GM19372 (cell line): ENCODE measurements around the gene SLC22A31.
"Not testable (repeated sequence)": the region's sequence is repeated elsewhere in the genome, so short reads cannot be mapped to it uniquely, and the experiment has no call there.

Experiments
- ATAC-seq: cut with Tn5 transposase; IDR thresholded peaks from one replicate; pipeline ENCODE4 v1.9.1; 2021; ENCODE audit warnings: mild to moderate bottlenecking, low read depth, moderate library complexity; ENCODE audit not compliant: unreplicated experiment

The SLC22A31 gene

DNA sequence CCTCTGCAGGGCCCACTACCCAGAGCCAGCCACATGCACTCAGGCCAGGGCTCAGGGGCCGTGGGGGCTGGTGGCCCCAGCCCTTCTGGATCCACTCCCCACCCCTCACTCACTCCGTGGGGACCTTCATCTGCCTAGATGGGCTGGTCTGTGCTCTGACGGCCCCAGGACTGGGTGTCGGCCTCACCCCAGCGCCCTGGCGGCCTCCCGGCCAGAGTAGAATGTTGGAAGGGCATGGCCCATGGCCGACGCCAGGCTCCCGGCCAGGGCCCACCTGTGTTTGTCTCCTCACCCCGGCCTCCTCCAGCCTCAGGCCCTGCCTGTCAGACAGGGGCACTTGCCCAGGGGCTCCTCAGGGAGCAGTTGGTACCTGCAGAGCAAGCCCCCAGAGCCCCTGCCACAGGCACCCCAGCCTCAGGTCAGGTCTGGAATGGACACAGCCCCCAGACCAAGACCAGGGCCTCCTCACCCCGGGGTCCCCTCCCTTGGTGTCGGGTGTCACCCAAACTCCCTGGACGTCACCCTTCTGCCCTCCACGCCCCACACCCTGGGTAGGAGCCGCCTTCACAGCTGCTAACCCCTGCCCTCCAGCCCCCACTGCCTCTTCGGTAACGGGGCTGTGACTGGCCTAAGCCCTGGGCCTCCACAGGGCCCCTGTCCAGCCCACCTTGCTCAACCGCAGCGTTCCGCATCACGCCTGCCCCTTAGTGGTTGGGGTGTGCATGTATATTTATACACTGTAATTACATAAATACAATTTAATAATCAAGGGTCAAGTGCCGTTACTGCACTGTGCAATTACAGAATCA lies 31.8 kb downstream of the SLC22A31 start:
- ATAC-seq: no peak

GRCh38 chr16:89167425-89167941 lies 32.9 kb downstream of the SLC22A31 start:
- ATAC-seq: no peak

DNA sequence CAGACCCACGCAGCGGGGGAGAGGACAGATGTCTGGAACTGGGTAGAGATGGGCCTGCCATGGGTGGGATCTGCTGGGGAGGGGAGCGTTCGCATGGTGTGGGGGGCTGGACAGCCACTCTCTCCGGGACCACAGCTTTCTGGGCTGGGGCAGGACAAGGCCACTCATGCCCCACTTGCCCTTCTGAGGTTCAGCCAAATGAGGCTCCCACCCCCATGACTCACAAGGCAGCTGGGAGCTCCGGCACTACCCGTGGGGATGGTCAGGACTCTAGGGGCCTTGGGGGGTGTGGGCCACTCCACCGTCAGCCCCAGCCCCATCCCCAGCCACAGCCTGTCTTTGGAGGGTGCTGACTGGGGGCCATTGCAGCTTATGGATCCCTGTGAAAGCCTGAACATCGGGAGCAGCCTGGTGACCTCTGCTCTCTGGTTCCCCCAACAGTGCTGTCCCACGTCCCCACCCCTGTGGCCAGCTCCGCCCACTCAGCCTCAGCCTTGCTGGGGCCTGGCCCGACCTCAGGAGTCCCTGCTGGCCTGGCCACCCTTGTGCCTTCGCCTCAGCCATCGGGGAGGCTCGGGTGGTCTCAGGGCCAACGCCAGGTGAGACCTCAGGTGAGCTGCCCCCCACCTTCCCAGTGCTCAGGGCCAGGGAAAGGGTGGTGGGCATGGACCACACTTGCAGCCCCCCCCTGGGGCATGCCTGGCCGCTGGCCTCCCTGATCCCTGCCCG lies 33.5 kb downstream of the SLC22A31 start:
- no peak for ATAC-seq

DNA sequence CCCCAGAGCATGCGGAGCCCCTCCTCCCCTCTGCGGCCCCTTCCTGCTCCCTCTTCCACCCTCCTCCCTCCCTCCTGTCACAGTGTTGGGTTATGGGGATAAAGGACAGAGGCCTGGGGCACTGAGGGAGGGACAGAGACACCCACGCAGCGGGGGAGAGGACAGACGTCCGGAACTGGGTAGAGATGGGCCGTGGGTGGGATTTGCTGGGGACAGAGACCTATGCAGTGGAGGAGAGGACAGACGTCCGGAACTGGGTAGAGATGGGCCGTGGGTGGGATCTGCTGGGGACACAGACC lies 34.7 kb downstream of the SLC22A31 start:
- ATAC-seq: not testable (repeated sequence)

DNA sequence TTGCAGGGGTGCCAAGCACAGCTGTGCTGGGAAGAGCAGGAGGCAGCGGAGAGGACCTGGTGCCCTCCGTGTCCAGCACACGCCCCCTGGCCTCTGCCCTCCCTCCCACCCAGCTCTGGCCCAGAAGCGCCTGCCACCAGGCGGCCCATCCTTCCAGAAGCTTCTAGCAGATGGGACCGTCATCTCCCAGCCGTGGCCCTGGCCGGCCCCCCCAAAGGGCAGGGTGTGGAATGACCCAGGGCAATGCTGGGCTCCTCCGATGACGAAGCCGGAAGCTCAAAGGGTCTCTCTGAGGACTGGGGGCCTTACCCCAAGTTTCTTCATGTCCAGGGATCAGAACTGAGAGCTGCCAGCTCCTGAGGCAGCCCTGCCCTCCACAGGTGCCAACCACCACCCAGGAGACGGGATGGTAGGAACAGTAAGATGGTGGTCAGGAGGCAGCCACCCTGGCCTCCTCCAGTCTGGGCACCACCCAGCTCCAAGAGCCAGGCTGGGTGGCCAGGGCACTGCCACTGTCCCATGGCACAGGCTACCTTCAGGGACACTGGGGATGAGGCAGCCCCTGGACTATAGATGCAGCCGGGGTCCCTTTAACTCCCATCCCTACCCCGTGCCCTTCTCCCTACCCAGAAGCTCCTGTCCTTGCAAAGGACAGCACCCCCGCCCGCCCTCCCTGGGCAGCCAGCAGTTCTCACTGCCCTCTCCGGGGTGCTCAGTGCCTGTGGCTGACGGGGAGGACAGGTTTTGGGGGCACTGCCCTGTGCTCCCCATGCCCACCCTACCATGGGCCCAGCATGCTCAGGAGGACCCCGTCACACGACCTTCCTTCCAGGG lies 35.3 kb downstream of the SLC22A31 start:
- ATAC-seq: no peak

GRCh38 chr16:89164436-89164835 lies 35.9 kb downstream of the SLC22A31 start:
- no peak for ATAC-seq

DNA sequence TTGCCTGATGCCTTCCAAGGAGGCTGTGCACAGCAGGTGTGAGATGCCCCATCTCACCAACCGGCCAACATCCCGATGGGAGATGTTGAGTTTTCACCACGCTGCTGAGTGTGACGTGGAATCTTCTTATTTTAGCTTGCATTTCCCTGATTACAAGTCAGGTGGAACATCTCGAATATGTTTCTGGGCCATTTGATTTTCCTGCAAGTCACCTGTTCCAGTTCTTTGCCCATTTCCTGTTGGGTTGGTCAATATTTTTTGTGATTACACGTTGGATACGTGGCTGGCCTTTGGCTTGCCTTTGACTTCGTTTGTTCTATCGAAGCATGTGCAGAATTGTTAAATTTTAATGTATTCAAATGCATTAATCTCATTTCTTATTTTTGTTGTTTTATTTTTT lies 37.0 kb downstream of the SLC22A31 start:
- ATAC-seq: no peak

- no peak for ATAC-seq
Measured at GRCh38 chr16:89161763-89162713, 38.3 kb downstream of the SLC22A31 start.

- ATAC-seq: no peak
Measured at GRCh38 chr16:89160977-89161701, 39.2 kb downstream of the SLC22A31 start.

- ATAC-seq: no peak
Measured at GRCh38 chr16:89159850-89160354, 40.4 kb downstream of the SLC22A31 start.

DNA sequence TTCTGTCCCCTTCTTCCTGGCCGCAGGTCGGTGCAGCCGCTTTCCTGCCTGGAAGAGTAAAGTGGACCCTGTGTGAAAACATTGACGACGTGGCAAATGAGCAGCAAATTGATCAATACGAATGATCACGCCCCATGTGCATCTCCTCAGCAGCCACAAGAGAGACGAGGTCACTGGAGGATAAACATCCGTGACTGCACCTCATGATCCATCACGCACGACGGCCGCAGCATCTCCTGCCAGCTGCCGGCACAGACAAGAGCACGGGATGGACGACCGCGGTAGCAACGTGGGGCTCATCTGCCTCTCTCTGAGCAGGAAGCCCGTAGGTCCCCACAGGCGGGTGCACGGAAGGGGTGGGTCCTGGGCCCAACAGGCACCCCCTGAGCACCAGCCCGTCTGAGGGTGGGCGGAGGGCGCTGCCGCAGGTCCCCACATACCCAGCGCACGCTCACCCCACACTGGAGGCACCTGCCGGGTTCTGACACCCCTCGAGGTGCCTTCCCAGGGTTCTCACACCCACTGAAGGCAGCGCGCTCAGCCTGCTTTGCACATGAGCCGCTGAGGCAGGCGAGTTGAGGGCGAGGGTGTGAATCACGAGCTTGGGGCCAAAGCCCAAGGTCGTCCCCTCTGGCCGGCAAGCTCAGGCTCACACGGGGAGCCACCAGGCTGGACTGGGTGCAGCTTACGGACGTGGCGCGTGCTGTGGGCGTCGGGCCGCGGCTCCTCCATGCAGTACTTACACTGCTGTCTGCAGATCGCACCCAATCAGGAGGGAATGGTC lies 41.1 kb downstream of the SLC22A31 start:
- ATAC-seq: no peak

DNA sequence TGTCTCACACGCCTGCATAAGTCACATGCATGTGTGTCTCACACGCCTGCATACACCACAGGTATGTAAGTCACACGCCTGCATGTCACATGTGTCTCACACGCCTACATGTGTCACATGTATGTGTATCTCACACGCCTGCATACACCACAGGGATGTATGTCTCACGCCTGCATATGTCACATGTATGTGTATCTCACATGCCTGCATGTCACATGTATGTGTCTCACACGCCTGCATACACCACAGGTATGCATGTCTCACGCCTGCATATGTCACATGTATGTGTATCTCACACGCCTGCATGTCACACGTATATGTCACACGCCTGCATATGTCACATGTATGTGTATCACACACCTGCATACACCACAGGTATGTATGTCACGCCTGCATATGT lies 42.6 kb downstream of the SLC22A31 start:
- no peak for ATAC-seq

- ATAC-seq: no peak
Measured at GRCh38 chr16:89156740-89157645, 43.3 kb downstream of the SLC22A31 start.

- ATAC-seq: no peak
Measured at GRCh38 chr16:89155851-89156739, 44.2 kb downstream of the SLC22A31 start.

GRCh38 chr16:89155184-89155679 lies 45.1 kb downstream of the SLC22A31 start:
- ATAC-seq: no peak
